ENCODE data around the gene GZMM.
A peak's percentile ranks its signal among the peaks of the same experiment; 100 is the strongest.

GZMM gene

GRCh38 chr19:535017-535835, 8.6 kb upstream of the GZMM start:
- no peak for DNase-seq (ENCODE audit: low read depth)

GRCh38 chr19:536031-536880, 7.6 kb upstream of the GZMM start:
- DNase-seq (ENCODE audit: low read depth): no peak

- DNase-seq (ENCODE audit: low read depth): no peak
Observed at GRCh38 chr19:536881-537404, 6.9 kb upstream of the GZMM start.

- DNase-seq (ENCODE audit: low read depth): no peak
Observed at GRCh38 chr19:538641-539428, 5.0 kb upstream of the GZMM start.

DNA sequence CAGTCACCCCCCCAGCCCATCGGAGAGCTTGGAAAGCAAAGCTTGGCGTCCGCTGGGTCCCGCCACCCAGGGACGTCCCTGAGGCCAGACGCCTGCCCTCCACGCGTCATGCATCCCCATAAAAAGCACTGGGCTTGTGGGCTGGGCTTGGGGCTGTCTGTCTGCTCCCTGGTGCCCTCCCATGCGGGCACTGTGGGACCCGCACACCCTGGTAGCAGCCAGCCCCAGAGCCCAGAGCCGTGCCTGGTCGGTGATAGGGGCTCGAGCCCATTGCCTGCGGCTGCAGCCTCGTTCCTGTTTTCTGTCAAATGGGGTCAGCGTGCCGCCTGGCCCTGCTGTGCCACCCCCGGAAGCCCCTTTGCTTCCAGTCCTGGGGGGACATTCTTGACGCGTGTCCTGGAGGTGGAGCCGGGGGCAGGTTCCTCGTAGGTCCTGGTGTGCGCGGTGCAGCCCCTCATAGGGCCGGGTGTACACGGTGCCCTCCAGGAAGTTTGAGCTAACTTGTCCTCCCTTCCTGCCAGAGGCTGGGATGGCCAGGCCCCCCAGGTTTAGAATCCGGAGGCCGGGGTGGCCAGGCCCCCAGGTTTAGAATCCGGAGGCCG, 4.3 kb upstream of the GZMM start:
- DNase-seq (ENCODE audit: low read depth): no peak

DNA sequence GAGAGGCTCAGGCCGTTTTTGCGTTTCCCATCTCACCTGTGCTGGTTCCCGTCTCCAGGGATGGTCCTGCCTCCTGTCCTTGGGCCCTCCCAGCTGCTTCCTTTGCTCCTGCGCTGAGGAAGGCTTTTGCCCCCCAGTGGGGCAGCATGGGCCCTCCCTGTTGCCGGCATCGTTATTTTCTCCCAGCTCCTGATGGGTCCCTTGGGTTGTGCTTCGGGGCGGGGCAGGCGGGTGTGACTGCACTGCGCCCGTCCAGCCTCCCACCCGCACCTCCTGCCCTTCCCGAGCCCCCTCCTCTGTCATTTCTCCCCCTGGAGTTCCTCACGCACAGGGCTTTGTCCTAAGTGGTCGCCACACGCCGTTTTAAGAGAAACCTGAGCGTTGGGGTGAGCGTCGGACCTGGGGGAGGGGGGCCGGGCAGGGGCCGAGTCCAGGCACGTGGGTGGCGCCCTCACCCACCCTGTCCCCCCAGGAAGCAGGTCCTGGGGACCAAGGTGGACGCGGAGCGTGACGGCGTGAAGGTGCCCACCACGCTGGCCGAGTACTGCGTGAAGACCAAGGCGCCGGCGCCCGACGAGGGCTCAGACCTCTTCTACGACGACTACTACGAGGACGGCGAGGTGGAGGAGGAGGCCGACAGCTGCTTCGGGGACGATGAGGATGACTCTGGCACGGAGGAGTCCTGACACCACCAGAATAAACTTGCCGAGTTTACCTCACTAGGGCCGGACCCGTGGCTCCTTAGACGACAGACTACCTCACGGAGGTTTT, 2.8 kb upstream of the GZMM start:
- no peak for DNase-seq (ENCODE audit: low read depth)

- DNase-seq (ENCODE audit: low read depth): no peak
Observed at GRCh38 chr19:541699-542098, 2.2 kb upstream of the GZMM start.

- DNase-seq (ENCODE audit: low read depth): no peak
Observed at GRCh38 chr19:542173-542866, 1.5 kb upstream of the GZMM start.

- no peak for DNase-seq (ENCODE audit: low read depth)
Observed at GRCh38 chr19:547117-547516, 3.3 kb downstream of the GZMM start.

DNA sequence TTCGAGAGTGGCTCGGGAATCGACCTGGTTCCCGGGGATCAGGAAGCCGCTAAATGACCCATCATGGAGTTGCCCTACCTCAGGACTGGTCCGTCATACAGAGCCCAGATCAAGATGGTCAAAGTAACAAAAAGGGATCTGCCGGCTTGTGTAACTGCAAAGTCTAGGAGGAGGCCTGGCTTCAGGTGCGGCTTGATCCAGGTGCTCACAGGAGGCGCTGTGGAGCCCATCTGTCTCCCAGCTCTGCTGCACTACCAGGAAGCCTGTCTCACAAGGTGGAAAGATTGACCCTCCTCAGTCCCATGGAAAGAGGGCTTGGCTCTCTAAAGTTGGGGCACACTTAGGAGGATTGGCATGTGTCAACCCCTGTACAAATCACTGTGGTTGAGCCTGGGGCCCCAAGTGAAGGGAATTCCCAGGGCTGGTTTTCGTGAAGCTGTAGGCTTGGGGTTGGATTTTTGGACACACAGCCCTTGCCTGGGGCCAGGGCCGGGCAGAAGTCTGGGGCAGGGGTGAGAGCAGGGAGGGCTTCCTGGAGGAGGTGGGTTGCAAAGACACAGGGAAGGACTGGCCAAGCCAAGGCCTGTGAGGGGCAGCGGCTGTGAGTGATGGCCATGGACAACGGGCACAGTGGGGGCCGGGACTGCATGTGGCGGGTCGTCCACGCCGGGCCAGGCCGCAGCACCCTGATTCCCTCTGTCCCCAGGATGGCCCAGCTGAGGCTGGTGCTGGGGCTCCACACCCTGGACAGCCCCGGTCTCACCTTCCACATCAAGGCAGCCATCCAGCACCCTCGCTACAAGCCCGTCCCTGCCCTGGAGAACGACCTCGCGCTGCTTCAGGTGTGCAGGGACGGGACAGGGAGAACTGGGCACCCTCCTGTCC, 4.2 kb downstream of the GZMM start:
- DNase-seq (ENCODE audit: low read depth): no peak

DNA sequence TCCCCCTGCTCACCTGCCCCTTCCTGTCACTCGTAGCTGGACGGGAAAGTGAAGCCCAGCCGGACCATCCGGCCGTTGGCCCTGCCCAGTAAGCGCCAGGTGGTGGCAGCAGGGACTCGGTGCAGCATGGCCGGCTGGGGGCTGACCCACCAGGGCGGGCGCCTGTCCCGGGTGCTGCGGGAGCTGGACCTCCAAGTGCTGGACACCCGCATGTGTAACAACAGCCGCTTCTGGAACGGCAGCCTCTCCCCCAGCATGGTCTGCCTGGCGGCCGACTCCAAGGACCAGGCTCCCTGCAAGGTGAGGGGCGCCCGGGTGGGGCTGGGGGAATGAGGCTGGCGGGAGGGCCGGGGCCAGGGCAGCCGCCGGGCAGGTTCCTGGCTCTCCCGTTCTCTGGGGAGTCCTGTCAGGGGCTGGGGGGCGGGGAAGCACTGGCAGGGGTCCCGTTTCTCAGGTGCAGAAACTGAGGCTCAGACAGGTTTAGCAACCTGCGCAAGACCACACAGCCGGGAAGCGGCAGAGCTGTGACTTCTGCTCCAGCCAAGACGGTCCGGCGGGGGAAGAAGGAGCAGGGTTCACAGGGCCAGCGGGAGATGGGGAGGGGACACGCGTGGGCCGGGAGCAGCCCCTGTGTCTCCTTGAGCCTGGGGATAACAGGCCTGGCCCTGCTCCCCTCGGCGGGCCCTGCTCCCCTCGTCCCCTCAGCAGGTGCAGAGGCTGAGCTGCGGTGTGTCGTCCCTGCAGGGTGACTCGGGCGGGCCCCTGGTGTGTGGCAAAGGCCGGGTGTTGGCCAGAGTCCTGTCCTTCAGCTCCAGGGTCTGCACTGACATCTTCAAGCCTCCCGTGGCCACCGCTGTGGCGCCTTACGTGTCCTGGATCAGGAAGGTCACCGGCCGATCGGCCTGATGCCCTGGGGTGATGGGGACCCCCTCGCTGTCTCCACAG, 5.3 kb downstream of the GZMM start:
- no peak for DNase-seq (ENCODE audit: low read depth)

GRCh38 chr19:554817-555216, 11.0 kb downstream of the GZMM start:
- no peak for DNase-seq (ENCODE audit: low read depth)

- no peak for DNase-seq (ENCODE audit: low read depth)
Observed at GRCh38 chr19:555474-555808, 11.6 kb downstream of the GZMM start.

DNA sequence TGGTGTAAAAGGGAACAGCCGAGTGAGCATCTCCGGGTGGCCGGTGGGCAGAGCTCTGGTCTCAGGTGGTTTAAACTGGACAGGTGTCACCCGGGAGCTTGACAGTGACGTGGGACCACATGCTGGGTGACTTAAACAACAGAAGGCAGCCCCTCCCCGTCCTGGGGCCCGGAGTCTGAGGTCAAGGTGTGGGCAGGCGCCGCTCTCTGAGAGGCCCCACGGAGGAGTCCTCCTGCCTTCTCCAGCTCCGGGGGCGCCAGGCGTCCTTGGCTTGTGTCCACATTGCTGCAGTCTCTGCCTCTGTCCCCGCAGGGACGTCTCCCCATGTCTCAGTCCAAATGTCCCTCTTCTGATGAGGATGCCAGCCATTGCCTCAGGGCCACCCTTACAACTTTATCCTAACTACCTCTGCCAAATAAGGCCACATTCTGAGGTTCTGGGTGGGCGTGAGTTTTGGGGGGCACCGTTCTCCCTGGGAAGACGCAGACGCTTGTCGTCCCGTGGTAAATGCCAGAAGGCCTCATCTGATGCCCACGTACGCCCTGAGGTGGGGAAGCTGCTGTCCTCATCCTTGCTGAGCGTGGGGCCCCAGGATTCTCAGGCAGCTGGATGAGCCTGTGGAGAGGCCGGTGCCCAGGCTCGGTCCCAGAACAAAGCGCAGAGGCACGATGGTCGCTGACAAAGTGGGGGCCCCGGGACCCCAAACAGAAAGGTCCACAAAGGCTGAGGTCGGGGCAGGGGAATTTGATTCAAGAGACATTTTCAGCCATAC, 12.9 kb downstream of the GZMM start:
- DNase-seq (ENCODE audit: low read depth): no peak

DNA sequence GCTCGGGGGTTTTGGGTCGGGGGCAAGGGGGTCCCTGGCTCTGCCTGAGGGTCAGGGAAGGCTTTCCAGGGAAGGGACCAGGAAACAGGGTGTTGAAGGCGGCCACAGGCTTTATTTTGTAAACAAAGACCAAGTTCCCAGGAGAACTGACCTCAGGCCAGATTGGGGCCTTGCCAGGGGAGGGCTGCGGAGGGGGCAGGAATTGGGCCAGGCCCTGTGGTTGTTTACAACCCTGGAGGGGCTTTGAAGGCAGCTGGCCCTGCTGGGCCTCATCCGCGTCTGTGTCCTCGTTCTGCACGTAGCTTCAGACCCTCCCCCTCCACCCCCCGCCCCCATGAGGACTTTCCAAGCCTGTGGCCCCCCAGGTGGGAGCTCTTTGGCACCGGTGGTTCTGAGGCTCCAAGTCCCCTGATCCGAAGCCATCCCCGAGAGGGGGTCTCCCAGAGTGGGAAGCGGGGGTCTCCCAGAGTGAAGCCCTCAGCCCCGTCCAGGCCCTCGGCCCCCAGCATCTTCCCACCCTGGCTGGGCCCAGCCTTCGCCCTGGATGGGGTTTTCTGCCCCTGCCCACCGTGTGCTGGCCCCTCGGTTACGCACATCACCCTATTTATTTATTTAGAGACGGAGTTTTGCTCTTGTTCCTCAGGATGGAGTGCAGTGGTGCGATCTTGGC, 15.1 kb downstream of the GZMM start:
- no peak for DNase-seq (ENCODE audit: low read depth)

DNA sequence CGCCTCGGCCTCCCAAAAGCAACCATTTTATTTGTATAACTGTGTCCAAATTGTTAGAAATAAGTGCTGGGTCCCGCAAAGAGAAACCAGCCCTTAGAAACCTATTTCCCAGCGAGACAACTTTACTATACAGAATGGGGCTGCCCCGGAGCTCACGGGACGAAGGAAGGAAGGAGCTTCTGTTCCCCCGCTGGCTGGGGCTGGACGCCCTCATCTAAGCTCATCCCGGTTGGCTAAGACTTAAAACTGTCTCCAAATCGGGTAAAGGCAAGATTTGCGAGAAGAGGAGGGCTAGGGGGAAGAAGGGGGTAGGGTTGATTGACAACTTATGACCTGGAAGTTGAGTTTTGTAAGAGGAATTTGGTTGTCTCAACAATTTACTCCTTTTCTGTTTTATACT, 16.3 kb downstream of the GZMM start:
- no peak for DNase-seq (ENCODE audit: low read depth)

DNA sequence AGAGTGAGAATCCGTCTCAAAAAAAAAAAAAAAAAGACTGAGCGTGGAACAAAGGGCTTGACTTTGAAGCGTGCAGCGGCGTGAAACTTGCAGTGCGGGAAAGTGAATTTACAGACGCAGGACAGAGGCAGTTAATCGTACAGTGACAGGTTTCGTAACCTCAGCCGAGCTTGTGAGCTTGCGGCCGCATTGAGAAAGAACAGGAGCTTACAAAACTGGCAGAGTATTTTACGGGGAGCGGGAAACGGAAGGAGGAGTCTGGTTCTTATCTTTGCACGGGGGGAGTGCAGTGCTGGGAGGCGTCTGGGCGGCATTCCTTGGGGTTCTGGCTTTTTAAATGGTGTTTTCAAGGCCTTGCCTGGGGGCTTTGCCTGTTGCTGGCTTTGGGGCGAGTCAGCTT, 22.6 kb downstream of the GZMM start:
- DNase-seq (ENCODE audit: low read depth): peak; percentile 45

Measured in ELR (cell line).